ENCODE measurements around the gene TMEM119.
"Not testable (repeated sequence)": the region's sequence is repeated elsewhere in the genome, so short reads cannot be mapped to it uniquely, and the experiment has no call there.

Gene TMEM119

DNA sequence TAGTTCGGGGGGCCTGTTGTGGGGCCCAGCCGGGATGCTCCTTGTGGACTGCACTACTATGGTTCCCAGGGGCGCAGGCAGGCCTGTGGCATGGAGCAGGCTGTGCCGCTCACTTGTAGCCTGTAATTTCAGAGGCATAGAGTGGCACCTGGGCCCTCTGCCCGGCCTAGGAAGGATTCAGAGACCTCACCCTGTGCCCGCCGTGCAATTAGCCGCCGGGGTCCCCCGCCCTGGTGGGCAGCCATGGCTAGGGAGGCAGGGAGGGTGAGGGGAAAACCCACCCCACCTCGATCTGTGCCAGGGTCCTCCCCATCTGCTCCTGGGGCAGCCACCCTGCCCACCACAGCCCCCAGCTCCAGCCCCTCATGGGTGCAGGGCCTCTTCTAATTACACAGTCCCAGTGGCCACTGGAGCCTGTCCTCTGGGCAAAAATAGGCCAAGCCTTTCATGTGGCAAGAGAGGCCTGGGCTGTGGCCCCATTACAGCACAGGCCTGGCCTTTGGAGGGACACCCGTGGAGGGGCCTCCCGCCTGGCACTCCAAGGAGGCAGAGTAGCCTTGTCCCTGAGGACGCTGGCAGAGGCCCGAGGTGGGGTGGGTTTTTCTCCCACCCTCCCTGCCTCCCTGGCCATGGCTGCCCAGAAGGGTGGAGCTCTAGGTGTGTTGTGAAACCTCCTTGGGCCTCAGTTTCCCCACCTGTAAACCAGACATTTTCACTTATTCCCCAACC lies 5.3 kb upstream of the TMEM119 start:
- no peak for DNase-seq (ENCODE audit: low read depth in 1 of 2, low spot score in 1 of 2)

GRCh38 chr12:108602209-108602705 lies 4.4 kb upstream of the TMEM119 start:
- DNase-seq (ENCODE audit: low read depth in 1 of 2, low spot score in 1 of 2) = no peak

DNA sequence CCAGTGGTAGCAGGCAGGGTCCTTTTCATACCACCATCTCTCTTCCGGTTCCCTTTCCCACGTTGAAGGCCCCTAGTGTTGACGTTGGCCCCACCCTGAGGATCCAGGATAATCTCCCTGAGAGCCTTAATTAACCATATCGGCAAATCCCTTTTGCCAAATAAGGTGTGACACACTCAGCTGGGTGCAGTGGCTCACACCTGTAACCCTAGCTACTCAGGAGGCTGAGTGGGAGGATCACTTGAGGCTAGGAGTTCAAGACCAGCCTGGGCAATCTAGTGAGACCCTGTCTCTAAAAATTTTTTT lies 2.8 kb upstream of the TMEM119 start:
- DNase-seq (ENCODE audit: low read depth in 1 of 2, low spot score in 1 of 2) = no peak

DNA sequence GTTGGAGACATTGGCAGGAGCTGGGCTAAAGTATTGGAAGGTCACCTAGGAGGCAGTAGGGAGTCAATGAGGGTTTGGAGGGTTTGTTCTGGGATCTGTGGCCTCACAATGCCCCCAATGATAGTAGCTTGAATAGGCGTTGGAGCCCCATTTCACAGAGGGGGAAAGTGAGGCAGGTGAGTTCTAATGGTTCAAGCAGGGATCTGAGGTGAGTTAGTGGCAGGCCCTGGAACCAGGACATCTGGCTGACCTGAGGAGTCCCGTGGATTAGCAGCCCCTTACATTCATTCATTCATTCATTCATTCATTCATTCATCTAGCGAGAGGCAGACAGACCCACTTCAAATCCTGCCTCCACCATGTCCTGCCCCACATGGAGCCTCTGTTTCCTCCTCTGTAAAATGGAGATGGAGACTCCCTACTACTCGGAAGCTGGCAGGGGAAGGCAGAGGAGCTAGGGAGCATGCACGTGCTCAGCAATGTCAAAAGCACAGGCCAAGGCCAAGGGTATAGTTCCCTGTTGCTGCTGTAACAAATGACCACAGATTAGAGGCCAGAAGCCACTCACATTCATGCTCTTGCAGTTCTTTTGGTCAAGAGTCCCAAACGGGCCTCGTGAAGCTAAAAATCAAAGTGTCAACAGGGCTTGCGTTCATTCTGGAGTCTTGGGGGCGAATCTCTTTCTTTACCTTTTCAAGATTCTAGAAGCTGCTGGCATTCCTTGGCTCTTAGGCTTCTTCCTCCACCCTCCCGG lies 2.2 kb upstream of the TMEM119 start:
- DNase-seq (ENCODE audit: low read depth in 1 of 2, low spot score in 1 of 2) = no peak

DNA sequence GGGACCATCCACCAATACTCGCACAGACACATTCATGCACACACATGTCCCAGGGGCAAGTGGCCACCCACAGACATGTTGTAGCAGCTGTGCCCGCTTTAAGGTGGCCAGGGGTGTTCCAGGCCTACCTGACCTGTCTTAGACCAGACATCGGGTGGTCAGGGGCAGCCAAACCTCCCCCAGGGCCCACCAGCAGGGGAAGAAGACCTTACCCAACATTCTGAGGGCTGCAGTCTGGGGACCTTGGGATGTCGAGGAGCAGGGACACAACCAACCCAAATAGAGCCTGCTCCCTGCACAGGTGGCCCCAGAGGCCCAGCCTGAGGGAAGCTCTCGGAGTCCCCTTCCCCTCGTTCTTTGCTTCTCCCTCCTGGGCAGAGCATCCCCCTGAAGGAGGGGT lies 1.7 kb upstream of the TMEM119 start:
- DNase-seq (ENCODE audit: low read depth in 1 of 2, low spot score in 1 of 2) = no peak

DNA sequence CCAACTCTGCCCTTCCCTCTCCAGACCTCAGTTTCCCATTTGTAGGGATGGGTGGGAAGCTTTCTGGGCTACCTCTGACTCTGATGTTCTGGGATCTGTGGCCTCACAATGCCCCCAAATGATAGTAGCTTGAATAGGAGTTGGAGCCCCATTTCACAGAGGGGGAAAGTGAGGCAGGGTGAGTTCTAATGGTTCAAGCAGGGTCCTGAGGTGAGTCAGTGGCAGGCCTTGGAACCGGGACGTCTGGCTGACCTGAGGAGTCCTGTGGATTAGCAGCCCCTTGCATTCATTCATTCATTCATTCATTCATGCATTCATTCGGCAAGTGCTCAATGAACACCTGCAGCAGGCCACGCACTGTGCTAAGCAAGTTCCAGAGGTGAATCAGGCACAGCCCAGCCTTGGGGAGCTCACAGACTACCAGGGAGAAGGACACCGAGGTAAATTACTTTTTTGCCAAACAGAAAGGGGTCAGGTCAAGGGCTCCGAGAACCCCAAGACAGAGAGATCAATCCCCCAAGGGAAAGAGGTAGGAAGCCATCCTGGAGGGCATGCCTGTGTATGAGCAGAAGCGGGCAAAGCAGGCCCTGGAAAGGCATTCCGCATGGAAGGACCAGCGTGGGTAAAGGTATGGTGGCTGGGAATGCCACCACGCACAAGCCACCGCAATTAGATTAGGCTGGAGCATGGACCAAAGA lies 818 bp upstream of the TMEM119 start:
- no peak for DNase-seq (ENCODE audit: low read depth in 1 of 2, low spot score in 1 of 2)

- DNase-seq (ENCODE audit: low read depth in 1 of 2, low spot score in 1 of 2) = no peak
Measured at GRCh38 chr12:108596854-108597558, 878 bp downstream of the TMEM119 start.

GRCh38 chr12:108595711-108596647 lies 1.9 kb downstream of the TMEM119 start:
- DNase-seq (ENCODE audit: low read depth in 1 of 2, low spot score in 1 of 2) = no peak

DNA sequence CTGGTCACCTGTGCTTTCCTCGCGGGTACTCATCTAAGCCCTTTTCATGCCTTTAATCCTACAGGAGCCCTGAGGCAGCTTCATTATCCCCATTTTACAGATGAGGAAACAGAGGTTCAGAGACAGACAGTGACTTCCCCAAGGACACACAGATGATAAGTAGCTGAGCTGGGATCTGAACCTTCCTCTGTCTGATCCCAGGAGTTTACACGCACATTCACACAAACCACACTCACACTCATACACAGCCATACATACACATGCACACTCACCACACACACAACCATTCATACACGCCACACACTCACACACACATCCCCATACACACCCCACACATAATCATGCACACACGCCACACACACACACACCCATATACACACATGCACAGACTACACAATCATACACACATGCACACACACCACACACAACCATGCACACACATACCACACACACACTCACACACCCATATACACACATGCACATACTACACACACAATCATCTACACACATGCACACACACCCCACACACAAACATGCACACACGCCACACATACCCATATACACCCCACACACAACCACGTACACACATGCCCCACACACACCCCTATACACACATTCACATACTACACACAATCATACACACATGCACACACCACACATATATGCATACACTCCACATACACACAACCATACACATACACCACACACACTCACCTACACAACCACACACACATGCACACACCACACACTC lies 2.7 kb downstream of the TMEM119 start:
- no peak for DNase-seq (ENCODE audit: low read depth in 1 of 2, low spot score in 1 of 2)

- DNase-seq (ENCODE audit: low read depth in 1 of 2, low spot score in 1 of 2) = no peak
Measured at GRCh38 chr12:108594323-108594903, 3.5 kb downstream of the TMEM119 start.

GRCh38 chr12:108592033-108592909 lies 5.6 kb downstream of the TMEM119 start:
- no peak for DNase-seq (ENCODE audit: low read depth in 1 of 2, low spot score in 1 of 2)

GRCh38 chr12:108591267-108591980 lies 6.5 kb downstream of the TMEM119 start:
- no peak for DNase-seq (ENCODE audit: low read depth in 1 of 2, low spot score in 1 of 2)

- DNase-seq (ENCODE audit: low read depth in 1 of 2, low spot score in 1 of 2) = not testable (repeated sequence)
Measured at GRCh38 chr12:108590463-108590862, 7.4 kb downstream of the TMEM119 start.

- DNase-seq (ENCODE audit: low read depth in 1 of 2, low spot score in 1 of 2) = no peak
Measured at GRCh38 chr12:108589840-108590229, 8.0 kb downstream of the TMEM119 start.

DNA sequence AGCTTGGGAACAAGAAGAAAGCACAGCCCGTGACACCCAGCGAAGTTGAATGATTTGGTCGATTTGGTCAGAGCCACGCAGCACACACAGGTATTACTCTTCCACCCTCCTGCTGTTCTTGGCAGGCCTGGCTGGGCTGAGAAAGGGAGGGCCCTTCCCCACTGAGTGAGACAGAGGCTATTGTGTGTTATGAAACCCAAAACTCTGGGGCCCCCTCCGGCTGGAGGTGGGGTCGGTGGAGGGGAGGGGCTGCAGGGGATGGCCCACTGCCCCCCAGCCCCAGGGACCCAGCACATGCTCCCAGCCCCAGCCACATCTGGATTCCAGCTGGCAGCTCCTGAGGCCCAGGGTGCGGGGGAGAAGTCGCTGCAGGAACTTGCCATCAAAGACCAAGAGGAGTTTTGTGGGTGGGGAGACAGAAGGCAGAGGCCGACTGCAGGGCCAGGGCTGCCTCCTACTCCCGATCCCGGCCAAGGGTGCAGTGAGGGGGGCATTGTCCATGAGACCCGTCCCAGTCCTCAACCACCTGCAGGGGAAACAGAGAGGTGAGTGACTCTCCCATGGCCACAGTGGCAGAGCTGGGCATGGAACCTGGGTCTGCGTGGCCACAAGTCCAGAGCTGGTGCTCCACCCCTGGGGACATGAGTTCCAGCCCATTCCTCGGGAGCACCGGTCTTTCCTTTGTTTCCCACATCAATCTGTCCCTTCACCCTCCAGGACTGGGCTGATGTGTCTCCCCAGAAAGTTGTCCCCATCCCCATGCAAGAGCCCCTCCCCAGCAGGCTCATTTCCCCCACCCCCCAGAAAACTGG lies 8.7 kb downstream of the TMEM119 start:
- DNase-seq (ENCODE audit: low read depth in 1 of 2, low spot score in 1 of 2) = no peak

DNA sequence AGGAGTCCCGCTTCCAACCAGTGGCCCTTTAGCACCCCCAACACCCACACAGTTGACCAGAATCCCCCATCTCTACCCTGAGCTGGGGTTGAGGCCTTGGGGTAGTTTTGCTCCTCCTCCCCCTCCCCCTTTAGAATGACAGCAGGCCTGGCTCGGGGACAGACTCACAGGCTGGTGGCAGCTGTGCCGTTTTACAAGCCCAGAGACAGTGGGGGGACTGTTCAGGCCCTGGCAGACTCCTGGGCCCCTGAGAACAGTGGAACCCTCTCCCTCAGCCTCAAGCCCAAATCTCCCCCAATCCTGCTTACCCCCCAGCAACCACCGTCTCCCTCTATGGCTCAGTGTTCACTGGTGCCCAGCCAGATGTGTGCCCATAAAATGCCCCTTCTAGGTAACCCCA lies 10.1 kb downstream of the TMEM119 start:
- no peak for DNase-seq (ENCODE audit: low read depth in 1 of 2, low spot score in 1 of 2)

DNA sequence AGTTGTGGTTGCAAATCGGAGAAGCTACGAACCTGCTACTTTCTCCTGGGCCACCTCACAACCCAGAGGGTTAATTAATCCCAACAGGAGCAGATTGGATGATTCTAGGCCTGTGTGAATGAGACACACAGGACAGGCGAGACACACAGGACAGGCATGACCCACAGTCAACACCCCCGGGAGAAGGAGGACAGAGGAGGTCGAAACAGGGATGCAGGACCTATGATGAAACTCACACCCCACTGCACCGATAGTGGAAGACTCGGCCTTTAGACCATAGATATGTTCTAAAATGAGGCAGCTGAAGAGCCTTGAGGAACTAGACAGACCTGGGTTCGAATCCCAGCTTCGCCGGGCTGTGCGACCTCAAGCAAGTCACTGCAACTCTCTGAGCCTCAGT lies 11.6 kb downstream of the TMEM119 start:
- no peak for DNase-seq (ENCODE audit: low read depth in 1 of 2, low spot score in 1 of 2)
